ENCODE measurements around the gene LFNG. TPM values are rescaled to one million over a fixed set of nuclear protein-coding genes. Genes with fewer than 3 reads are reported as not detected.

LFNG gene
- total RNA-seq, 1 donor from 2014 or later: 83.5 TPM

DNA sequence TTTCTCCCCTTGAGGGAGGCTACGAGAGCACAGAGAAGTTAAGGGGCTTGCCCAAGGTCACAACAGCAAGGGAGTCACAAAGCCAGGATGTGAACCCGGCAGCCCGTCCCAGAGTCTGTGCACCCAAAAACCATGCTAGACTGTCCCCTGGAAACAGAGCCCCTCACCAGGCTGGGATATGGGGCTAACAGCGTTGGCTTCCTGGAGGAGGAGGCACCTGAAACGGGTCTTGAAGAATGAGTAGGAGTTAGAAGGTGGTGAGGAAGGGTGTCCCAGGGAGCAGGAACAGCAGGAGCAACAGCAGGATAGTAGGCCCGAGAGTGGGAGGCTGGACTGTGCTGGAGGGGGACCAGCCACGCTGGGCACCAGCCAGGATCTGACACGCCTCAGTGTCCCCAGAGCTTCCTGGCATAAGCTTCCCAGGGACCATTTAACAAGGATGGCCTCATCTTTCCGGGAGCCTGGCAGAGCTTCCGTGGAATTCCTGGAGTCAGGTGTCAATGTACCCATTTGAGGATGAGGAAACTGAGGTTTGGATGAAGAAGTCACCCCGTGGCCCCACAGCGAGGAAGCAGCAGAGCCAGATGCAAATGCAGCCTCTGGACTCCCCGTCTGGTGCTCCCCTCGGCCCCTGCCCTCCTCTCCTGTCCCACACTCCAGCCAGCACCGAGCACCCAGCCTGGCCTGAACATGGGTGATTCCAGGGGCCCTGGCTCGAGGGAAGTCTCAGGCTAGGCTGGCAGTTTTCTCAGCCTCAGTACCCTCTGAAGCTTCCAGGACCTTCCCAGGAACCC is 40.1 kb upstream of the LFNG start:
- TF ChIP-seq, protein P1, sequence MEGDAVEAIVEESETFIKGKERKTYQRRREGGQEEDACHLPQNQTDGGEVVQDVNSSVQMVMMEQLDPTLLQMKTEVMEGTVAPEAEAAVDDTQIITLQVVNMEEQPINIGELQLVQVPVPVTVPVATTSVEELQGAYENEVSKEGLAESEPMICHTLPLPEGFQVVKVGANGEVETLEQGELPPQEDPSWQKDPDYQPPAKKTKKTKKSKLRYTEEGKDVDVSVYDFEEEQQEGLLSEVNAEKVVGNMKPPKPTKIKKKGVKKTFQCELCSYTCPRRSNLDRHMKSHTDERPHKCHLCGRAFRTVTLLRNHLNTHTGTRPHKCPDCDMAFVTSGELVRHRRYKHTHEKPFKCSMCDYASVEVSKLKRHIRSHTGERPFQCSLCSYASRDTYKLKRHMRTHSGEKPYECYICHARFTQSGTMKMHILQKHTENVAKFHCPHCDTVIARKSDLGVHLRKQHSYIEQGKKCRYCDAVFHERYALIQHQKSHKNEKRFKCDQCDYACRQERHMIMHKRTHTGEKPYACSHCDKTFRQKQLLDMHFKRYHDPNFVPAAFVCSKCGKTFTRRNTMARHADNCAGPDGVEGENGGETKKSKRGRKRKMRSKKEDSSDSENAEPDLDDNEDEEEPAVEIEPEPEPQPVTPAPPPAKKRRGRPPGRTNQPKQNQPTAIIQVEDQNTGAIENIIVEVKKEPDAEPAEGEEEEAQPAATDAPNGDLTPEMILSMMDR (IDR thresholded peaks at IDR 0.05; ENCODE audit: unreplicated experiment): no peak
- Mint-ChIP-seq H3K27me3 (ENCODE audit: unreplicated experiment) (peaks cover 3% of the 10 kb centered on the region), H3K36me3 (ENCODE audit: low read depth, unreplicated experiment) (no peaks in the 10 kb centered on the region), H3K4me3 (ENCODE audit: unreplicated experiment) (no peak overlapping the region), H3K9me3 (ENCODE audit: unreplicated experiment) (no peaks in the 10 kb centered on the region), H3K4me1 (ENCODE audit: unreplicated experiment) (no peaks in the 10 kb centered on the region), H3K27ac (ENCODE audit: unreplicated experiment) (no peak overlapping the region)
- no peak for DNase-seq (ENCODE audit: low spot score)

DNA sequence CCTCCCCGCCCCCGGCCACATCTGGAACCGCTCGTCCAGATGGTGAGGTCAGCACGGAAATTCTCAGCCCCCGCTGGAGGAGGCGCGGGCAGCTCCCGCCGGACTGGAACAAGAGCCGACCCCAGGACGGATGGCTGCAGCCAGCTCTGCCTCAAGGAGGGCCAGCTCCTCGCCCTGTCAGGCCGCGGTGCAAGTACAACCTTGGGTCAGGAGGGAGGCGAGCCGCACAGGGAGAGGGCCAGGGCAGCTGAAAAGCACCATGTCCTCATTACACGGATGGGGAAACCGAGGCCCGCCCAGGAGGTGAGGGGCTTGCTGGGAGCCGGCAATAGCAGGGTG is 39.5 kb upstream of the LFNG start:
- Mint-ChIP-seq H3K27ac (ENCODE audit: unreplicated experiment) (no peak overlapping the region), H3K4me1 (ENCODE audit: unreplicated experiment) (no peaks in the 10 kb centered on the region), H3K27me3 (ENCODE audit: unreplicated experiment) (peaks cover 3% of the 10 kb centered on the region), H3K9me3 (ENCODE audit: unreplicated experiment) (no peaks in the 10 kb centered on the region), H3K4me3 (ENCODE audit: unreplicated experiment) (no peak overlapping the region), H3K36me3 (ENCODE audit: low read depth, unreplicated experiment) (peaks cover 2% of the 10 kb centered on the region)
- no peak for DNase-seq (ENCODE audit: low spot score)
- TF ChIP-seq, protein P1 (IDR thresholded peaks at IDR 0.05; ENCODE audit: unreplicated experiment): no peak

DNA sequence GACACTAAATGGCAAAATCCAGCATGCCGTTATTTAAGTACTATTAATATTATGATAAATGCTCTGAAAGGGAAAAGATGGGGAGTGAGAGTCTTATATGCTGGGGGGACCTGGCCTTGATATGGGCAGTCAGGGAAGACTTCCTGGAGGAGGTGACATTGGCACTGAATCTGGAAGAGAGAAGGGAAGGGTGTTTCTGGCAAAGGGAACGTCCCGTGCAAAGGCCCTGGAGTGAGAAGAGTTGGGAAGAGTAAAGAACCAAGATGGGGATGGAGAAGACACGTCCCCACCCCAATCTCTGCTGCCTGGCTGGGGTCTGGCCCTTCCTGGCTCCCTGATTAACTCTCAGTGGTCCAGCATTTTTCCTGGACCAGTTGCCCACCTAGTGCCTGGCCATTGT is 38.4 kb upstream of the LFNG start:
- TF ChIP-seq, protein P1 (IDR thresholded peaks at IDR 0.05; ENCODE audit: unreplicated experiment): no peak
- Mint-ChIP-seq H3K4me1 (ENCODE audit: unreplicated experiment) (no peaks in the 10 kb centered on the region), H3K4me3 (ENCODE audit: unreplicated experiment) (no peak overlapping the region), H3K36me3 (ENCODE audit: low read depth, unreplicated experiment) (peaks cover 3% of the 10 kb centered on the region), H3K27ac (ENCODE audit: unreplicated experiment) (no peak overlapping the region), H3K9me3 (ENCODE audit: unreplicated experiment) (no peaks in the 10 kb centered on the region), H3K27me3 (ENCODE audit: unreplicated experiment) (peaks cover 3% of the 10 kb centered on the region)
- no peak for DNase-seq (ENCODE audit: low spot score)

DNA sequence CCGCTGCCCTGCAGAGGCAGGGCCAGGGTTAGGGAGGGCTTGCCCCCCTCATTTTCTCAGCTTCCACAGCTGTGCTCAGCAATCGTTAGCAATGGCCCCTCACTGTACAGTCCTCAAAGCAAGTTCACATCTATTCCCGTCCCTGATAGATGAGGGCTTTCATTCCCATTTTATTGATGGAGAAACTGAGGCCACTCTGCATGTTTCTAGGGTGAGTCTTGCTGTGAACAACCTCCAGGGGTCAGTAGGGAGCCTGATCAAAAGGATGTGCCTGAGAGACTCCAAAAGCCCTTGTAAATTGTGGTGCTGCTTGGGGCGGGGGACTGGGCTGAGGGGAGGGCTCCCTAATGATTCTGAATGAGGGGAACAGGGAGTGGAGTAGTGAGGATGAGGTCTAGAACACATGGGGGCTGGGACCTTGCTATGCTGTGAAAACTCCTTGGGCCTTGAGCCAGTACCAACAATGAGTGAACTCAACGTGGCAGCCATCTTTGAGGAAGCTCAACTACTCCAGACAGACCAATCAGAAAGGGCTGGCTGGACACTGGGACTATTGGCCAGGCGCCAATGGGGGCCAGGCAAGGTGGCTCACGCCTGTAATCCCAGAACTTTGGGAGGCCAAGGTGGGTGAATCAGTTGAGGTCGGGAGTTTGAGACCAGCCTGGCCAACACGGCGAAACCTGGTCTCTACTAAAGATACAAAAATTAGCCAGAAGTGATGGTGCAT is 36.7 kb upstream of the LFNG start:
- TF ChIP-seq, protein P1 (IDR thresholded peaks at IDR 0.05; ENCODE audit: unreplicated experiment): no peak
- H3K4me1 Mint-ChIP-seq (ENCODE audit: unreplicated experiment): no peaks in the 10 kb centered on the region
- H3K9me3 Mint-ChIP-seq (ENCODE audit: unreplicated experiment): no peaks in the 10 kb centered on the region
- H3K4me3 Mint-ChIP-seq (ENCODE audit: unreplicated experiment): no peak overlapping the region
- peaks cover 3% of the 10 kb centered on the region for H3K27me3 Mint-ChIP-seq (ENCODE audit: unreplicated experiment)
- no peak for DNase-seq (ENCODE audit: low spot score)
- H3K36me3 Mint-ChIP-seq (ENCODE audit: low read depth, unreplicated experiment): peaks cover 3% of the 10 kb centered on the region
- H3K27ac Mint-ChIP-seq (ENCODE audit: unreplicated experiment): no peak overlapping the region

DNA sequence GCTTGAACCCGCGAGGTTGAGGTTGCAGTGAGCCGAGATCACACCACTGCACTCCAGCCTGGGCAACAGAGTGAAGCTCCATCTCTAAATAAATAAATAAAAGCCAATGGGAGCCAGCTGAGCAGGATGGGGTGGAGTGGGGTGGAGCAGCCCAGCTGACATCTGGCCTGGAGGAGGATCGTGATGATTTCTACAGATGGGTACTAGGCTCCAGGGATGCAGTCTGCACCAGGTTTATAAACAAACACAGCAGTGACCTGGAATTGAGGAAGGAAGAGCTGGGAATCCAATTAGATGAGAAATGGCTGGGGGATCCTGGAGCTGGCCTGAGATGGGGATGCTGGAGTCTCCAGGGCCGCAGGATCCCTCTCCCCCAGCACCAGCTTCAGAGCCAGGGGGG is 36.1 kb upstream of the LFNG start:
- Mint-ChIP-seq H3K27me3 (ENCODE audit: unreplicated experiment) (peaks cover 3% of the 10 kb centered on the region), H3K9me3 (ENCODE audit: unreplicated experiment) (no peaks in the 10 kb centered on the region), H3K27ac (ENCODE audit: unreplicated experiment) (no peak overlapping the region), H3K4me3 (ENCODE audit: unreplicated experiment) (no peak overlapping the region), H3K36me3 (ENCODE audit: low read depth, unreplicated experiment) (peaks cover 3% of the 10 kb centered on the region), H3K4me1 (ENCODE audit: unreplicated experiment) (no peaks in the 10 kb centered on the region)
- DNase-seq (ENCODE audit: low spot score): no peak
- TF ChIP-seq, protein P1 (IDR thresholded peaks at IDR 0.05; ENCODE audit: unreplicated experiment): no peak

Measured in endothelial cell (in vitro differentiated cells).